Activated CD4-positive, alpha-beta T cell treated with anti-CD3 and anti-CD28 coated beads, Interleukin-2, amount 50 U/mL, for 4 hours (primary cell): Measurements from ENCODE around the gene RMND5B.
"Not testable (repeated sequence)": the region's sequence is repeated elsewhere in the genome, so short reads cannot be mapped to it uniquely, and the experiment has no call there.

ENCODE experiments used
- DNase-seq, 2 experiments: peaks; one replicate each; pipeline ENCODE4 v3.0.0-alpha.2; 2020

Gene RMND5B

GRCh38 chr5:178177569-178177968 lies 46.8 kb downstream of the RMND5B start:
- DNase-seq, result no peak

- DNase-seq, result no peak
These were observed 49.5 kb downstream of the RMND5B start for GRCh38 chr5:178180141-178180863.

GRCh38 chr5:178182158-178182876 lies 51.5 kb downstream of the RMND5B start:
- no peak for DNase-seq

- DNase-seq, result no peak
These were observed 55.6 kb downstream of the RMND5B start for GRCh38 chr5:178186427-178186826.

GRCh38 chr5:178187014-178187413 lies 56.2 kb downstream of the RMND5B start, which contains the start of gene GMCL2:
TSS of gene GMCL2 (minus strand) at chr5:178187371. CDS start at chr5:178187299, 72 bp downstream.
- no peak for DNase-seq

GRCh38 chr5:178189433-178189832 lies 58.6 kb downstream of the RMND5B start:
- no peak for DNase-seq

- no peak for DNase-seq
These were observed 60.8 kb downstream of the RMND5B start for GRCh38 chr5:178191661-178192060.

GRCh38 chr5:178192244-178192643 lies 61.4 kb downstream of the RMND5B start:
- no peak for DNase-seq

- no peak for DNase-seq
These were observed 62.0 kb downstream of the RMND5B start for GRCh38 chr5:178192787-178193186.

- DNase-seq, result no peak
These were observed 62.5 kb downstream of the RMND5B start for GRCh38 chr5:178193251-178193809.

GRCh38 chr5:178194026-178194425 lies 63.2 kb downstream of the RMND5B start:
- no peak for DNase-seq

- no peak for DNase-seq
These were observed 65.5 kb downstream of the RMND5B start for GRCh38 chr5:178196281-178196812.

- DNase-seq, result no peak
These were observed 66.2 kb downstream of the RMND5B start for GRCh38 chr5:178196986-178197385.

- not testable (repeated sequence) for DNase-seq
These were observed 67.3 kb downstream of the RMND5B start for GRCh38 chr5:178198151-178198550.

- DNase-seq, result no peak
These were observed 67.9 kb downstream of the RMND5B start for GRCh38 chr5:178198706-178199105.

- DNase-seq, result no peak
These were observed 69.0 kb downstream of the RMND5B start for GRCh38 chr5:178199581-178200434.
